Osteoblast (primary cell): ENCODE data around the gene WRNIP1. TPM values are rescaled to one million over a fixed set of nuclear protein-coding genes. Genes with fewer than 3 reads are reported as not detected.

Experiments used
- DNase-seq: peaks from one replicate; pipeline ENCODE4 v3.0.0; 2011; ENCODE audit warnings: low spot score, mixed read lengths; ENCODE audit not compliant: insufficient read length; ENCODE audit errors: missing footprints
- H2AFZ ChIP-seq: 2 replicates; pipeline ENCODE4 v1.6.0; 2011; ENCODE audit warnings: mild to moderate bottlenecking, low read length
- H3K27ac ChIP-seq: 2 replicates; pipeline ENCODE4 v1.5.1; 2011; ENCODE audit warnings: mild to moderate bottlenecking, low read depth, low read length, moderate library complexity
- H3K27me3 ChIP-seq: 2 replicates; pipeline ENCODE4 v1.6.0; 2012; ENCODE audit warnings: mild to moderate bottlenecking, control low read depth, inconsistent platforms, low read length, moderate library complexity; ENCODE audit not compliant: insufficient read depth
- H3K36me3 ChIP-seq: 2 replicates; pipeline ENCODE4 v1.5.1; 2011; ENCODE audit warnings: mild to moderate bottlenecking, low read length, control low read depth, moderate library complexity; ENCODE audit not compliant: insufficient read depth
- H3K4me1 ChIP-seq: 2 replicates; pipeline ENCODE4 v1.5.1; 2011; ENCODE audit warnings: mild to moderate bottlenecking, low read length, control low read depth, moderate library complexity; ENCODE audit not compliant: insufficient read depth
- H3K4me2 ChIP-seq: 2 replicates; pipeline ENCODE4 v1.6.0; 2011; ENCODE audit warnings: mild to moderate bottlenecking, low read length; ENCODE audit not compliant: insufficient read depth
- H3K4me3 ChIP-seq: fragments of 200-600 bp; sonication (generic); 3 replicates; pipeline ENCODE4 v1.5.1; 2012; ENCODE audit warnings: mild to moderate bottlenecking, low read length, inconsistent platforms; ENCODE audit not compliant: insufficient read depth
- H3K79me2 ChIP-seq: 2 replicates; pipeline ENCODE4 v1.6.0; 2012; ENCODE audit warnings: mild to moderate bottlenecking, low read length, control low read depth, inconsistent platforms; ENCODE audit not compliant: insufficient read depth
- H3K9me3 ChIP-seq: 2 replicates; pipeline ENCODE4 v1.5.1; 2011; ENCODE audit warnings: low read depth, low read length, control low read depth
- H4K20me1 ChIP-seq: 2 replicates; pipeline ENCODE4 v1.6.0; 2012; ENCODE audit warnings: mild to moderate bottlenecking, low read length, control low read depth; ENCODE audit not compliant: insufficient read depth
- CTCF ChIP-seq: IDR thresholded peaks from 2 replicates; pipeline ENCODE4 v1.5.1; 2011; ENCODE audit warnings: mild to moderate bottlenecking, low read depth, low read length, moderate library complexity; ENCODE audit errors: extremely low read depth
- total RNA-seq: library from RNA; depleted of rRNA; stranded (reverse); fragments of >200 nt; gene quantifications from 2 replicates; pipeline ENCODE4 v1.2.3, GENCODE V29; 2012

WRNIP1 gene
- total RNA-seq, 1 donor = 25.3 TPM

GRCh38 chr6:2812695-2813094, 47.5 kb downstream of the WRNIP1 start:
- no peak for TF ChIP-seq CTCF
- Histone ChIP-seq H3K27me3 (no peaks in the 10 kb centered on the region), H3K4me3 (no peak overlapping the region), H3K4me2 (no peak overlapping the region), H3K79me2 (no peaks in the 10 kb centered on the region), H4K20me1 (no peaks in the 10 kb centered on the region), H3K36me3 (no peaks in the 10 kb centered on the region), H3K4me1 (peaks cover 2% of the 10 kb centered on the region), H3K9me3 (no peaks in the 10 kb centered on the region), H3K27ac (no peak overlapping the region), H2AFZ (no peak overlapping the region)
- DNase-seq = no peak

DNA sequence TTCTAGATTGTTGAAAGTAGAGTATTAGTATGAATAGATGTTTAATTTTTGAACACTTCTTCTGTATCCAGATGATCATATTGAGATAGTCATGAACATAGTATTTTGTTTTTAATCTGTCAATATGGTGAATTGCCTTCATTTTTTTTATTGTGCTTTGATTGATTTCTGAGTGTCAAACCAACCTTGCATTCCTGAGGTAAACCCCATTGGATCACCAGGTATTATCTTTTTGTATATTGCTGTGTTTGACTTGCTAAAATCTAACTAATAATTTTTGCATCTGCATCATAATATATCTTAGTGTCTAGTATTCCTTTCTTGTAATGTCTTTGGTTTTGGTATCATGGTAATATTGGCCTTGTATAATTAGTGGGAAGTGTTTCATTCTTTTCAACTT, 51.0 kb downstream of the WRNIP1 start:
- Histone ChIP-seq H3K4me3 (no peak overlapping the region), H3K9me3 (no peaks in the 10 kb centered on the region), H3K36me3 (no peaks in the 10 kb centered on the region), H3K4me1 (peaks cover 20% of the 10 kb centered on the region), H3K4me2 (no peak overlapping the region), H3K27me3 (no peaks in the 10 kb centered on the region), H2AFZ (no peak overlapping the region), H3K79me2 (no peaks in the 10 kb centered on the region), H3K27ac (no peak overlapping the region), H4K20me1 (no peaks in the 10 kb centered on the region)
- no peak for DNase-seq
- TF ChIP-seq CTCF = no peak

DNA sequence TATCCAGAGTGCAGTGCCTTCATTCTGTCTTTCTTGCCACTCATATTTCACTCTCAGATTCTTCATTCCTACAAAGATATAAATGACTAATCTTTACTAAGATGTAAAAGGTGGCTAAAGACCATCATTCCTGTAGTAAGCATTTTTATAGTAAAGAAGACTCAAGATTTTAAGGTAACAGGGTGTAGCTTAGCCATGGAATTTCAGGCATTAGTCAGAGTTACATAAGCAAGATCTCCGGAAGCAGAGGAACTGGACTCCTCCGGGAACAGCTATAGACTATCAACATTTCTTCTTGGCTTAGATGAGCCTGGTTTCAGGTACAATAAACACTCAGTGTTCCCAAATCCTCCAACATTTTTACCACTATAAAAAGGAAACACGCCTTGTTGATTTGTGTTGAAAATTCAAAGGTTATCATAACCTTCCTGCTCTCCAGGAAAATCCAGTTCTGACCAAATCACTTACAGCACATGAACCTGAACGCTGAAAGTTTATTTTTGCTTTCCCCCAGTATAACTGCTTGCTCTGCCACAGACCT, 52.8 kb downstream of the WRNIP1 start:
- peak overlapping the region; percentile 70 for H3K4me2 ChIP-seq
- H3K79me2 ChIP-seq = no peaks in the 10 kb centered on the region
- H3K9me3 ChIP-seq = no peaks in the 10 kb centered on the region
- DNase-seq = no peak
- H2AFZ ChIP-seq = no peak overlapping the region
- peak overlapping the region; percentile 77 for H3K27ac ChIP-seq
- H3K36me3 ChIP-seq = no peaks in the 10 kb centered on the region
- no peak for TF ChIP-seq CTCF
- H3K27me3 ChIP-seq = no peaks in the 10 kb centered on the region
- peaks cover 20% of the 10 kb centered on the region for H3K4me1 ChIP-seq
- peak overlapping the region; percentile 30 for H3K4me3 ChIP-seq
- no peaks in the 10 kb centered on the region for H4K20me1 ChIP-seq

DNA sequence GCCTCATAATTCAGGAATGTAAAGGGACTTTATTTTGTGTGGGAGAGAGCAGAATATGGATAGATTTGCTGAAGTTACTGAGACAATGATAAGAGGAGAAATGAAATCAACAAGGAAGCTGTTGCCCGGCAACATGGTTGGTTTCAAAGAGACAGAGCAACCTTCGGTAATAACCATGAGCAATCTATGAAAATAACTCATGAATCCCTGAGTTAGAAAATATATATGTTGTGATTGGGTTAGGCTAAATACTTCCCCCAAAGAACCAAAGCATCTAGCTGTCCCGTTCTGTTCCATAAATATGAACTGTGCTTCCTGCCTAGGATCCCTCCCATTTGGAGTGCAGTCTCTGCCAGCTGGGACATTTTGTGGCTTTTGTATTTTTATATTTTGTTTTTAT, 53.4 kb downstream of the WRNIP1 start:
- peak overlapping the region; percentile 70 for H3K4me2 ChIP-seq
- peak overlapping the region; percentile 77 for H3K27ac ChIP-seq
- no peak for DNase-seq
- peak overlapping the region; percentile 55 for H2AFZ ChIP-seq
- peaks cover 20% of the 10 kb centered on the region for H3K4me1 ChIP-seq
- H3K9me3 ChIP-seq = no peaks in the 10 kb centered on the region
- H3K36me3 ChIP-seq = no peaks in the 10 kb centered on the region
- no peaks in the 10 kb centered on the region for H4K20me1 ChIP-seq
- H3K27me3 ChIP-seq = no peaks in the 10 kb centered on the region
- H3K79me2 ChIP-seq = no peaks in the 10 kb centered on the region
- peak overlapping the region; percentile 30 for H3K4me3 ChIP-seq
- TF ChIP-seq CTCF = no peak
